Upper lobe of left lung (tissue), 4 donors: ENCODE results near the gene TPH1.

Experiments used
- EP300 ChIP-seq, 4 donors: sonication (generic); formaldehyde crosslinking; IDR thresholded peaks; one replicate each; pipeline ENCODE4 v1.5.1; 2017; ENCODE audit warnings: antibody characterized with exemption in 4 of 4, control low read depth in 2 of 4
- POLR2A ChIP-seq, 4 donors: fragments of 450-650 bp; IDR thresholded peaks; one replicate each; pipeline ENCODE4 v1.5.1; 2016 to 2017; ENCODE audit warnings: antibody characterized with exemption in 4 of 4, mild to moderate bottlenecking in 2 of 4
- POLR2AphosphoS5 ChIP-seq, 2 donors: sonication (generic); formaldehyde crosslinking; IDR thresholded peaks; one replicate each; pipeline ENCODE4 v1.5.1; 2017; ENCODE audit warnings: antibody characterized with exemption in 2 of 2
- TF ChIP-seq, protein P1 (sequence below), 6 experiments: fragments of 450-650 bp in 4 of 6; fragments of 200-600 bp in 2 of 6; sonication (generic) in 2 of 6; IDR thresholded peaks; one replicate each; pipeline ENCODE4 v1.5.1; 2016 to 2019; ENCODE audit warnings: antibody characterized with exemption in 6 of 6

DNA sequence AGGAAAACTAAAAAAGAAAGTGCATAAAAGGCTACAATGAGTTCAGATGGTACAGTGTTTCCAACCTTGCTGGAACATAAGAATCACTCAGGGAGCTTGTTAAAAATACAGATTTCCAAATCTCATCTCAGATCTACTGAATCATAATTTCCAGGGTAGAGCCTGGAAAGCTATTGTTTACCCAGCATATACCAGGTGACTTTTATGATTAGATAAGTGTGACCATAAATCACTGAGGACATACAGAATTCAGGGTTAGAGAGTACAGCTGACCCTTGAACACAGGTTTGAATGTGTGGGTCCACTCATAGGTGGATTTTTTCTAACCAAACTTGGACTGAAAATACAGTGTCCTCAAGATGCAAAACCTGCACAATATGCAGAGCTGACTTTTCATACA, 47.9 kb upstream of the TPH1 start:
- TF ChIP-seq, protein P1, sequence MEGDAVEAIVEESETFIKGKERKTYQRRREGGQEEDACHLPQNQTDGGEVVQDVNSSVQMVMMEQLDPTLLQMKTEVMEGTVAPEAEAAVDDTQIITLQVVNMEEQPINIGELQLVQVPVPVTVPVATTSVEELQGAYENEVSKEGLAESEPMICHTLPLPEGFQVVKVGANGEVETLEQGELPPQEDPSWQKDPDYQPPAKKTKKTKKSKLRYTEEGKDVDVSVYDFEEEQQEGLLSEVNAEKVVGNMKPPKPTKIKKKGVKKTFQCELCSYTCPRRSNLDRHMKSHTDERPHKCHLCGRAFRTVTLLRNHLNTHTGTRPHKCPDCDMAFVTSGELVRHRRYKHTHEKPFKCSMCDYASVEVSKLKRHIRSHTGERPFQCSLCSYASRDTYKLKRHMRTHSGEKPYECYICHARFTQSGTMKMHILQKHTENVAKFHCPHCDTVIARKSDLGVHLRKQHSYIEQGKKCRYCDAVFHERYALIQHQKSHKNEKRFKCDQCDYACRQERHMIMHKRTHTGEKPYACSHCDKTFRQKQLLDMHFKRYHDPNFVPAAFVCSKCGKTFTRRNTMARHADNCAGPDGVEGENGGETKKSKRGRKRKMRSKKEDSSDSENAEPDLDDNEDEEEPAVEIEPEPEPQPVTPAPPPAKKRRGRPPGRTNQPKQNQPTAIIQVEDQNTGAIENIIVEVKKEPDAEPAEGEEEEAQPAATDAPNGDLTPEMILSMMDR (IDR thresholded peaks at IDR 0.05): no peak
- no peak for TF ChIP-seq EP300 (IDR thresholded peaks at IDR 0.05)
- no peak for TF ChIP-seq POLR2A (IDR thresholded peaks at IDR 0.05)
- no peak for TF ChIP-seq POLR2AphosphoS5 (IDR thresholded peaks at IDR 0.05)
